HepG2 (cell line): ENCODE data around the gene OXLD1. TPM values are rescaled to one million over a fixed set of nuclear protein-coding genes. Genes with fewer than 3 reads are reported as not detected.

ENCODE experiments used
- CBFB ChIP-seq: sonication (generic); formaldehyde crosslinking; IDR thresholded peaks from 2 replicates; pipeline ENCODE4 v1.4.0; 2020; ENCODE audit warnings: missing genetic modification reagents
- CBX5 ChIP-seq: sonication (generic); formaldehyde crosslinking; IDR thresholded peaks from 2 replicates; pipeline ENCODE4 v1.4.0; 2020; ENCODE audit warnings: missing genetic modification reagents, borderline replicate concordance
- FOXC1 ChIP-seq: sonication (generic); formaldehyde crosslinking; IDR thresholded peaks from 2 replicates; pipeline ENCODE4 v1.8.0; 2022; ENCODE audit warnings: mild to moderate bottlenecking, missing genetic modification reagents, borderline replicate concordance
- HNF1A ChIP-seq, 2 experiments: sonication (generic) in 1 of 2; formaldehyde crosslinking in 1 of 2; IDR thresholded peaks; 2 replicates each; pipeline versions ENCODE4 v1.4.0 to v1.6.1; 2016 to 2020; ENCODE audit warnings: borderline replicate concordance in 1 of 2, low read depth in 1 of 2, mild to moderate bottlenecking in 1 of 2, missing genetic modification reagents in 1 of 2
- KLF12 ChIP-seq: sonication (generic); formaldehyde crosslinking; IDR thresholded peaks from 2 replicates; pipeline ENCODE4 v1.4.0; 2020; ENCODE audit warnings: missing genetic modification reagents, borderline replicate concordance
- MATR3 ChIP-seq: sonication (generic); formaldehyde crosslinking; IDR thresholded peaks from 2 replicates; pipeline ENCODE4 v1.4.0; 2020; ENCODE audit warnings: missing genetic modification reagents
- MED13 ChIP-seq: sonication (generic); formaldehyde crosslinking; IDR thresholded peaks from 2 replicates; pipeline ENCODE4 v1.5.0; 2020; ENCODE audit warnings: missing genetic modification reagents
- NKX3-1 ChIP-seq: sonication (generic); formaldehyde crosslinking; IDR thresholded peaks from 2 replicates; pipeline ENCODE4 v1.5.0; 2020; ENCODE audit warnings: missing genetic modification reagents
- NR2C2 ChIP-seq: sonication (generic); formaldehyde crosslinking; IDR thresholded peaks from 2 replicates; pipeline ENCODE4 v1.4.0; 2020; ENCODE audit warnings: missing genetic modification reagents, mild to moderate bottlenecking, moderate library complexity, borderline replicate concordance
- NR2F2 ChIP-seq: IDR thresholded peaks from 2 replicates; pipeline ENCODE4 v1.6.1; 2012; ENCODE audit warnings: low read depth, inconsistent platforms, borderline replicate concordance
- RXRB ChIP-seq: IDR thresholded peaks from 2 replicates; pipeline ENCODE4 v1.6.1; 2016; ENCODE audit warnings: borderline replicate concordance, missing genetic modification reagents, missing compliant biosample characterization
- TARDBP ChIP-seq: sonication (generic); formaldehyde crosslinking; IDR thresholded peaks from 2 replicates; pipeline ENCODE4 v1.8.0; 2022; ENCODE audit warnings: mild to moderate bottlenecking, missing genetic modification reagents
- ZBTB10 ChIP-seq: sonication (generic); formaldehyde crosslinking; IDR thresholded peaks from 2 replicates; pipeline ENCODE4 v1.4.0; 2020; ENCODE audit warnings: missing genetic modification reagents, borderline replicate concordance
- ZFX ChIP-seq: sonication (generic); formaldehyde crosslinking; IDR thresholded peaks from 2 replicates; pipeline ENCODE4 v1.4.0; 2020; ENCODE audit warnings: mild to moderate bottlenecking, low read depth, missing genetic modification reagents, moderate library complexity
- ZNF720 ChIP-seq: sonication (generic); formaldehyde crosslinking; IDR thresholded peaks from 2 replicates; pipeline ENCODE4 v1.4.0; 2020; ENCODE audit warnings: missing genetic modification reagents
- ZSCAN9 ChIP-seq: IDR thresholded peaks from 2 replicates; pipeline ENCODE4 v1.6.1; 2016; ENCODE audit warnings: borderline replicate concordance
- polyA plus RNA-seq, 8 experiments: library from polyadenylated mRNA; depleted of rRNA in 3 of 8; stranded (reverse) in 7 of 8; unstranded in 1 of 8; fragments of >200 nt; fragmentation: Illumina TruSeq in 4 of 8; extraction: Trizol in 4 of 8; gene quantifications; 2 replicates each; pipeline versions ENCODE4 v1.2.1 to v1.2.3, GENCODE V29; 2011 to 2016; ENCODE audit warnings: low read depth in 4 of 8, missing spikeins in 1 of 8, mixed read lengths in 1 of 8; ENCODE audit not compliant: insufficient read depth in 1 of 8
- total RNA-seq, 5 experiments: library from RNA; depleted of rRNA; stranded (reverse); fragments of >200 nt; fragmentation: Illumina TruSeq; extraction: Trizol; gene quantifications; 2 replicates each; pipeline ENCODE4 v1.2.3, GENCODE V29; 2016; ENCODE audit warnings: low read depth in 1 of 5
- TF ChIP-seq, protein P1 (sequence below): sonication (generic); formaldehyde crosslinking; IDR thresholded peaks from 2 replicates; pipeline ENCODE4 v1.8.0; 2022; ENCODE audit warnings: missing genetic modification reagents, mild to moderate bottlenecking, borderline replicate concordance
- TF ChIP-seq, protein P2 (sequence below): IDR thresholded peaks from 2 replicates; pipeline ENCODE4 v1.6.1; 2016; ENCODE audit warnings: mild to moderate bottlenecking

Gene OXLD1
- total and polyA plus RNA-seq, 2 of the 13 experiments (the other 11 are each of a cell fraction or from before 2014, with no cell fraction given), result 27.1 to 37.5 TPM

DNA sequence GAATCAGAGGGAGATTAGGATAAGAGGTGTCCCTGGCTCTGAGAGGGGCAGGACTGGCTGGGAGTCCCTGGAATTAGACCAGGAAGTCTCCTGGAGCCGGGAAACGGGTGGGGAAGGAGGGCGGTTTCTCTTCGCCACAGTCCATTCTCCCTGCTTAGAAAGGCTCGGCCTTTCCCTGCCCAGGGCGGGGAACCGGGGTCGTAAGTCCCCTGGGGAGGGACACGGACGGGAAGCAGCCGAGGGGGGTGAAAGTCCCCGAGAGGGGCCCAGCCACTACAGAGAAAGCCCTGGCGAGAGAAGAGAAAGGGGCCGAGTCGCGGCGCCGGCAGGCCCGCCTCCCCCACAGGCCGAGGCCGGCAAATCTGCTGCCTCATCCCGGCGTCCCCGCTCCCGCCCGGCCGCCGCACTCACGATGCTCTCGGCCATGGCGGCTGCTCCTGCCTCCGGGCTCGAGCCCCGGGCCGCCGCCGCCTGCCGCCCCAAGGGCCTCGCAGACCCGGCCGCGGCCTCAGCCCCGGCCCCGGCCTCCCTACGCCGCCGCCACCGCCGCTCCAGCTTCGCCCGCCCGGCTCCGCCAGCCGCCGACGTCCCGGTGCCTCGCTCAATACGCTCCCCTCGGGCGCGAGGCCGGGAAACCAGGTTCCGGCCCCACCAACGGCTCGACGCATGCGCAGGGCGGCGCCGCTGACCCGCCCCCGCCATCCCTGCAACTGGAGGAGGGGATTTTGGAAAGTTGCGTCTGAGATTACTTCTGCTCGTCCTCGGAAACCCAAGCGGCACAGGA, 29.7 kb downstream of the OXLD1 start, which contains the start of the genes NPLOC4 and TSPAN10 (continued):
- TF ChIP-seq ZBTB10 (CRISPR knock-in tag) (no peak; the same call in 1 of the 2 replicates), RXRB (CRISPR knock-in tag) (peak; percentile 78; the same call in 1 of the 2 replicates), NR2F2 (no peak; the same call in 1 of the 2 replicates), CBFB (peak; percentile 92), NKX3-1 (CRISPR knock-in tag) (peak; percentile 60; the same call in 1 of the 2 replicates), ZFX (peak; percentile 96), ZSCAN9 (CRISPR knock-in tag) (peak; percentile 91; the same call in 1 of the 2 replicates), HNF1A (IDR thresholded peaks at IDR 0.05; ENCODE audit: low read depth) (no peak), HNF1A (CRISPR knock-in tag; IDR thresholded peaks at IDR 0.05; ENCODE audit: borderline replicate concordance) (peak; percentile 56), KLF12 (CRISPR knock-in tag) (peak; percentile 97), TARDBP (CRISPR knock-in tag) (peak; percentile 94), MATR3 (CRISPR knock-in tag) (no peak), MED13 (CRISPR knock-in tag) (peak; percentile 65; the same call in 1 of the 2 replicates), CBX5 (CRISPR knock-in tag) (peak; percentile 84; the same call in 1 of the 2 replicates), ZNF720 (CRISPR knock-in tag) (peak; percentile 79; the same call in 1 of the 2 replicates), FOXC1 (CRISPR knock-in tag) (no peak), NR2C2 (CRISPR knock-in tag) (peak; percentile 75; the same call in 1 of the 2 replicates)
- TF ChIP-seq, protein P1, sequence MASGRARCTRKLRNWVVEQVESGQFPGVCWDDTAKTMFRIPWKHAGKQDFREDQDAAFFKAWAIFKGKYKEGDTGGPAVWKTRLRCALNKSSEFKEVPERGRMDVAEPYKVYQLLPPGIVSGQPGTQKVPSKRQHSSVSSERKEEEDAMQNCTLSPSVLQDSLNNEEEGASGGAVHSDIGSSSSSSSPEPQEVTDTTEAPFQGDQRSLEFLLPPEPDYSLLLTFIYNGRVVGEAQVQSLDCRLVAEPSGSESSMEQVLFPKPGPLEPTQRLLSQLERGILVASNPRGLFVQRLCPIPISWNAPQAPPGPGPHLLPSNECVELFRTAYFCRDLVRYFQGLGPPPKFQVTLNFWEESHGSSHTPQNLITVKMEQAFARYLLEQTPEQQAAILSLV, result peak; percentile 77; the same call in 1 of the 2 replicates
- TF ChIP-seq, protein P2, sequence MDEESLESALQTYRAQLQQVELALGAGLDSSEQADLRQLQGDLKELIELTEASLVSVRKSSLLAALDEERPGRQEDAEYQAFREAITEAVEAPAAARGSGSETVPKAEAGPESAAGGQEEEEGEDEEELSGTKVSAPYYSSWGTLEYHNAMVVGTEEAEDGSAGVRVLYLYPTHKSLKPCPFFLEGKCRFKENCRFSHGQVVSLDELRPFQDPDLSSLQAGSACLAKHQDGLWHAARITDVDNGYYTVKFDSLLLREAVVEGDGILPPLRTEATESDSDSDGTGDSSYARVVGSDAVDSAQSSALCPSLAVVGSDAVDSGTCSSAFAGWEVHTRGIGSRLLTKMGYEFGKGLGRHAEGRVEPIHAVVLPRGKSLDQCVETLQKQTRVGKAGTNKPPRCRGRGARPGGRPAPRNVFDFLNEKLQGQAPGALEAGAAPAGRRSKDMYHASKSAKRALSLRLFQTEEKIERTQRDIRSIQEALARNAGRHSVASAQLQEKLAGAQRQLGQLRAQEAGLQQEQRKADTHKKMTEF, result peak; percentile 94
